Gastrocnemius medialis (tissue), 4 donors: ENCODE measurements around the gene FRMD3.

Source experiments
- POLR2A ChIP-seq, 2 donors: fragments of 450-650 bp; IDR thresholded peaks; one replicate each; pipeline ENCODE4 v1.6.1; 2017; ENCODE audit warnings: antibody characterized with exemption in 2 of 2, mild to moderate bottlenecking in 2 of 2, moderate library complexity in 2 of 2
- TF ChIP-seq, protein P1 (sequence below), 5 experiments: fragments of 450-650 bp in 3 of 5; fragments of 200-600 bp in 2 of 5; sonication (generic) in 2 of 5; IDR thresholded peaks in 4 of 5; conservative IDR thresholded peaks in 1 of 5; 1 replicate in 4 of 5; 2 replicates in 1 of 5; pipeline ENCODE4 v1.5.1; 2016 to 2019; ENCODE audit warnings: antibody characterized with exemption in 5 of 5, mild to moderate bottlenecking in 3 of 5, moderate library complexity in 3 of 5

DNA sequence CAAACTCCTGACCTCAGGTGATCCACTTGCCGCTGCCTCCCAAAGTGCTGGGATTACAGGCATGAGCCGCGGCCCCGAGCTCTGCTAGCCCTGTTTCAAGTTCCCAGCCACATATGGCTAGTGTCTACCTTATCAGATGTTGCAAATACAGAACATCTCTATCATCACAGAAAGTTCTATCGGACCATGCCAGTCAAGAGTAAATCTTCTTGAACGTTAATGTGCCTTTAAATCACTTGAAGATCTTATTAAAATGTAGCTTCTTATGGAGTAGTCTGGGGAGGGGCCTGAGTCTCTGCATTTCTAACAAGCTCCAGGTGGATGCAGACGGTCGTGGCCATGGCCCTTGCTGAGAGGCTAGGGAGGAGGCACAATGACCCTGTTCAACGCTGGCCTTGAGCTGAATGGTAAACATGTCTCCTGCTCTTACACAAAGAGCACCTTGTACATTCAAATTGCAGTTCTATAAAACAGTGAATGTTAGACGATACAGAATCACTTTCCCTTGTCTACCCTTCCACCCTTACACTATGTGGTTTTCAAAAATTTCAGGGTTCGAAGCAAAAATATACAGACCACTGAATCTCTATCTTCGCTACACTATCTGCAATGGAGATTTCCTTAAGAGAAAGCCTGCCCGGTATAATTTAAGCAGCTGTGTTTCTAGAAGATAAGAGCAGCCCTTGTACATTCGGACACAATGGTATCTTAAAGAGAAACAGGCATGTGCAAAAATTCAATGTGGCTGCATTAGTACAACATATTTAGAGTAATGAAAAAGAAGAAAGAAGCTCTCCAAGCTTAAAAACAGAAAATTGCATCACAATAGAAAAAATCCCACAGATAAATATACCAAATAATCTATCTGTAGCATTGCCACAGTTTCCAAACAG is 114.1 kb downstream of the FRMD3 start:
- TF ChIP-seq, protein P1, sequence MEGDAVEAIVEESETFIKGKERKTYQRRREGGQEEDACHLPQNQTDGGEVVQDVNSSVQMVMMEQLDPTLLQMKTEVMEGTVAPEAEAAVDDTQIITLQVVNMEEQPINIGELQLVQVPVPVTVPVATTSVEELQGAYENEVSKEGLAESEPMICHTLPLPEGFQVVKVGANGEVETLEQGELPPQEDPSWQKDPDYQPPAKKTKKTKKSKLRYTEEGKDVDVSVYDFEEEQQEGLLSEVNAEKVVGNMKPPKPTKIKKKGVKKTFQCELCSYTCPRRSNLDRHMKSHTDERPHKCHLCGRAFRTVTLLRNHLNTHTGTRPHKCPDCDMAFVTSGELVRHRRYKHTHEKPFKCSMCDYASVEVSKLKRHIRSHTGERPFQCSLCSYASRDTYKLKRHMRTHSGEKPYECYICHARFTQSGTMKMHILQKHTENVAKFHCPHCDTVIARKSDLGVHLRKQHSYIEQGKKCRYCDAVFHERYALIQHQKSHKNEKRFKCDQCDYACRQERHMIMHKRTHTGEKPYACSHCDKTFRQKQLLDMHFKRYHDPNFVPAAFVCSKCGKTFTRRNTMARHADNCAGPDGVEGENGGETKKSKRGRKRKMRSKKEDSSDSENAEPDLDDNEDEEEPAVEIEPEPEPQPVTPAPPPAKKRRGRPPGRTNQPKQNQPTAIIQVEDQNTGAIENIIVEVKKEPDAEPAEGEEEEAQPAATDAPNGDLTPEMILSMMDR (IDR thresholded peaks at IDR 0.05 in 4 of 5, conservative IDR thresholded peaks at IDR 0.05 in 1 of 5) = no peak
- TF ChIP-seq POLR2A (IDR thresholded peaks at IDR 0.05) = no peak
